Aorta (tissue), 5 donors: ENCODE measurements around the gene PXDC1. TPM values are rescaled to one million over a fixed set of nuclear protein-coding genes. Genes with fewer than 3 reads are reported as not detected.

ENCODE experiments used
- ATAC-seq: fragments of 200-7000 bp; cut with Tn5 transposase; one replicate; pipeline ENCODE4 v1.9.1; 2022; ENCODE audit warnings: moderate library complexity; ENCODE audit not compliant: low FRiP score
- DNase-seq, 2 donors: peaks; one replicate each; pipeline ENCODE4 v3.0.0-alpha.2; 2020
- H3K27ac ChIP-seq, 2 donors: one replicate each; pipeline ENCODE4 v1.5.1; 2013; ENCODE audit warnings: low read length in 2 of 2, mild to moderate bottlenecking in 2 of 2, moderate library complexity in 2 of 2, control low read depth in 1 of 2, inconsistent platforms in 1 of 2, low read depth in 1 of 2
- H3K27me3 ChIP-seq, 2 donors: one replicate each; pipeline ENCODE4 v1.6.1; 2013; ENCODE audit warnings: control low read depth in 1 of 2, low read length in 1 of 2, mild to moderate bottlenecking in 1 of 2, moderate library complexity in 1 of 2; ENCODE audit not compliant: insufficient read depth in 2 of 2, control insufficient read depth in 1 of 2
- H3K36me3 ChIP-seq, 2 donors: one replicate each; pipeline ENCODE4 v1.6.1; 2013; ENCODE audit warnings: control low read depth in 1 of 2, low read length in 1 of 2, mild to moderate bottlenecking in 1 of 2; ENCODE audit not compliant: insufficient read depth in 2 of 2, control insufficient read depth in 1 of 2
- H3K4me1 ChIP-seq, 2 donors: one replicate each; pipeline ENCODE4 v1.6.1; 2013; ENCODE audit warnings: low read length in 2 of 2, control low read depth in 1 of 2, mild to moderate bottlenecking in 1 of 2, moderate library complexity in 1 of 2; ENCODE audit not compliant: insufficient read depth in 2 of 2, control insufficient read depth in 1 of 2
- H3K4me3 ChIP-seq, 2 donors: one replicate each; pipeline ENCODE4 v1.5.1; 2013; ENCODE audit warnings: low read length in 2 of 2, control low read depth in 1 of 2, mild to moderate bottlenecking in 1 of 2
- H3K9me3 ChIP-seq: one replicate; pipeline ENCODE4 v1.6.1; 2013; ENCODE audit warnings: mild to moderate bottlenecking, low read length; ENCODE audit not compliant: control insufficient read depth
- WGBS, 2 donors: extraction: QIAGEN DNeasy Blood & Tissue Kit; methylation state at CpG; one replicate each; pipeline ENCODE4 v1.1.7; 2013; 5-methylcytosine and 5-hydroxymethylcytosine counted together
- intact Hi-C, 2 donors: fragments of 100-400 bp; cut with DNase I; formaldehyde crosslinking; loops; one replicate each; pipeline versions ENCODE4 v1.14.2 to v1.15.0; 2022
- polyA plus RNA-seq, 2 donors: library from polyadenylated mRNA; stranded (reverse); fragments of 200-250 nt; gene quantifications; one replicate each; pipeline ENCODE4 v1.2.3, GENCODE V29; 2013
- total RNA-seq, 2 donors: library from RNA; stranded (reverse); fragmentation: NEBNext Ultra II Directional; extraction: Animal tissue kit (Norgen Biotek cat#: 25700); gene quantifications; one replicate each; pipeline ENCODE4 v1.2.1, GENCODE V29; 2021
- donor health status: healthy with polysubstance abuse.
- donor health status: Bipolar disorder and iron deficiency.
- donor health status: DM: no; HTN: no; CAD: no.
- donor health status: DM: no; HTN: no; CAD: no.
- donor health status: DM: yes; HTN: yes; CAD: no.

The PXDC1 gene
- total and polyA plus RNA-seq, 4 donors: 110 to 222 (median 141) TPM

DNA sequence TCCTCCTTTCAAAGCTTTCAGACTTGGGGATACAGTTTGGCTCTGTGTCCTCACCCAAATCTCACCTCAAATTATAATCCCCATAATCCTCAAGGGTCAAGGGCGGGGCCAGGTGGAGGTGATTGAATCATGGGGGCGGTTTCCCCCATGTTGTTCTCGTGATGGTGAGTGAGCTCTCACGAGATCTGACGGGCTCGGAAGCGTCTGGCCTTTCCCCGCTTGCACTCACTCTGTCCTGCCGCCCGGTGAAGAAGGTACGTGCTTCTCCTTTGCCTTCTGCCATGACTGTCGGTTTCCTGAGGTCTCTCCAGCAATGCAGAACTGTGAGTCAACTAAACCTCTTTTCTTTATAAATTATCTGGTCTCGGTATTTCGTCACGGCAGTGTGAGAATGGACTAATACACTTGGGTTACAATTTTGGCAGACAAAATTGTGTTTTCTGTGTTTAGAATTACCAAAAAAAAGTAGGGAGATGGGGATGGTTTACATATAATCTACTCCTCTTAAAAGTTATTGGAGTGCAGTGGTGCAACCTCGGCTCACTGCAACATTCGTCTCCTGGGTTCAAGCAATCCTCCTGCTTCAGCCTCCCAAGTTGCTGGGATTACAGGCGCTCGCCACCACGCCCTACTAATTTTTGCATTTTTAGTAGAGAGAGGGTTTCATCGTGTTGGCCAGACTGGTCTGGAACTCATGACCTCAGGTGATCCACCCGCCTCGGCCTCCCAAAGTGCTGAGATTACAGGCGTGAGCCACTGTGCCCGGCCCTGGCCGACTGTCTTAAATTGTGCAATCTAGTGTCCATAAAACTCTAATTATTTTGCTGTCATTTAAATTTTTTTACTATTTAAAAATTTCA lies 33.6 kb upstream of the PXDC1 start:
- Histone ChIP-seq H3K4me3 (no peak overlapping the region), H3K9me3 (no peaks in the 10 kb centered on the region), H3K27ac (no peak overlapping the region), H3K4me1 (no peaks in the 10 kb centered on the region), H3K27me3 (no peaks in the 10 kb centered on the region), H3K36me3 (no peaks in the 10 kb centered on the region)
- WGBS, 2 donors: 93% methylated on average over 26 of the region's 26 CpGs
- ATAC-seq (no peak), DNase-seq (no peak)
- intact Hi-C loops: no loop called here

DNA sequence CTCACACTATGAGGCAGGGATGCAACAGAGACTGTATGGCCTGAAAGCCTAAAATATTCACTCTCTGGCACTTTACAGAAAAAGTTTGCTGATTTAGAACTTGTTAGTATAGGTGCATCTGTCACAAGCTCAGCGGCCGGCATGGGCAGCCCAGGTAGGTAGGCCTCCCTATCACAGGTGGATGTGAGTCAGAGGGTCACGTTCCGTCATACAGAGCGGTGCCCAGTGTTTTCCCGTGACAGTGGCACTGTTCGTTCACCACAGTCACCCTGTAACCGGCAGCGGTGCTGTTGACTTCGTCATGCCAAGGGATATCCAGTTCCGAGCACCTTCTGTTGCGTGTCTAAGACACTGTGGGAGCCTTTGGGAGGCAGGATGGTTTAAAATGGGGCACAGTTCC lies 32.9 kb upstream of the PXDC1 start:
- no peak for ATAC-seq
- Histone ChIP-seq H3K9me3 (no peaks in the 10 kb centered on the region), H3K36me3 (no peaks in the 10 kb centered on the region), H3K27ac (no peak overlapping the region), H3K4me1 (no peaks in the 10 kb centered on the region), H3K4me3 (no peak overlapping the region), H3K27me3 (no peaks in the 10 kb centered on the region)
- 96 to 98% methylated on average over 12 of the region's 12 CpGs for WGBS, 2 donors
- intact Hi-C loops: no loop called here
- no peak for DNase-seq

DNA sequence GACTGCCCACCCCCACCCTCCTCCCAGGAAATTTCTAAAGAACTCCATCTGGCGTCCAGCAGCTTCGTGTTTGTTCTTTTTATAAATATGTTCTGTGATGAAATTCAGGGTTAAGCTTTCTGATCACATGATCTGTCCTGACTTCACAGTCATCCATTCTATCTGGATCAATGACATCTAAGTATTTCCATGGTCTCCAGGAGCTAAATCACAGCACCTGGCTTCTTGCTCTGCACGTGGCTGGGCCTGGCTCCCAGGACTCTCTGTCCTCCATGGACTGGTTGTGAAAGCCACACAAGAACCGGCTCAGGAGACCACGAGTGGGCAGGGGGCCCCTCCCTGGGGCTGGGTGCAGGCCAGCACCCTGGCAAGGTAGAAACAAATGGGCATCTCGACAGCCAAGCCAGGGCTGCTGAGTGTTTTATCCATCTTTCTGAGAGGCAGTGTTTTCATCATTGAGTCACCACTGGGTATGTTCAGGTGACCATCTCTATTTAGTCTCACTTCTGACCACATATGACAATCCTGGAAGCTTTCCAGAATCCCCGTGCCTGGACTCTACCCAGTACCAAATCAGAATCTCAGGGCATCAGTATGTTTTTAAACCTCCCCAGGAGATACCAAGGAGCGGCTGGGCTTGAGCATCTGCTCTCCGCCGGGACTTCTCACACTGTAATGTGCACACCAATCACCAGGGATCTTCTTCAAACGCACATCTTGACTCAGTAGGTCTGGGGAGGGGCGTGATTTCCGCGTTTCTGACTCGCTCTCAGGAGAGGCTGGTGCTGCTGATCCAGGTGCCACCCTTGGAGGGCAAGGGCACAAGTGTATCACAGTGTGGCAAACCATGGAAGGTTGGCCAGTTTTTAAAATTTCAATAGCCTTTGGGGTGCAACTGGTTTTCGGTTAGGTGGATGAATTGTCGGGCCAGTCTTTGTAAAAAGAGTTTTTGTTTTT lies 31.6 kb upstream of the PXDC1 start:
- Histone ChIP-seq H3K27ac (no peak overlapping the region), H3K4me1 (no peaks in the 10 kb centered on the region), H3K36me3 (no peaks in the 10 kb centered on the region), H3K27me3 (no peaks in the 10 kb centered on the region), H3K9me3 (no peaks in the 10 kb centered on the region), H3K4me3 (no peak overlapping the region)
- ATAC-seq (no peak), DNase-seq (no peak)
- intact Hi-C loops: no loop called here
- 75 to 77% methylated on average over 17 of the region's 17 CpGs for WGBS, 2 donors

GRCh38 chr6:3781504-3781903 lies 30.0 kb upstream of the PXDC1 start:
- 93 to 94% methylated on average over 8 of the region's 8 CpGs for WGBS, 2 donors
- Histone ChIP-seq H3K36me3 (no peaks in the 10 kb centered on the region), H3K27me3 (no peaks in the 10 kb centered on the region), H3K9me3 (no peaks in the 10 kb centered on the region), H3K27ac (no peak overlapping the region), H3K4me3 (no peak overlapping the region), H3K4me1 (no peaks in the 10 kb centered on the region)
- intact Hi-C loops: no loop called here
- DNase-seq (no peak), ATAC-seq (no peak)

DNA sequence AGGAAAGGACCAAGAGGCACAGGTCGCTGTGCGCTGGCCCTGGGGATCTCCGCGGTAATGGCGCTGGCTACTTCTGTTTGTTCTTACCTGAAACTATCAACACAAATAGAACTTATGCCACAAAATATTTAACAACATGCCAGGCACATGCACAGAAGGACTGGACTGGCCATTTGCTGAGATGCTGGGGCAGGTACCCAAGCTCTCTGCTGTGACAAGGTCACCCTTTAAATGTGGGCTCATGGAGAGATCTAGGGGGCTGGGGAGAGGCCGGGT lies 28.0 kb upstream of the PXDC1 start:
- 96 to 100% methylated on average over 6 of the region's 6 CpGs for WGBS, 2 donors
- ATAC-seq: no peak

GRCh38 chr6:3778701-3779573 lies 27.4 kb upstream of the PXDC1 start:
- Histone ChIP-seq H3K9me3 (no peaks in the 10 kb centered on the region), H3K4me3 (no peak overlapping the region), H3K27ac (no peak overlapping the region), H3K27me3 (no peaks in the 10 kb centered on the region), H3K36me3 (no peaks in the 10 kb centered on the region), H3K4me1 (peaks cover 0 to under 1% of the 10 kb centered on the region in 2 donors)
- DNase-seq (no peak), ATAC-seq (no peak)
- WGBS, 2 donors: 89% methylated on average over 11 of the region's 11 CpGs
- intact Hi-C loops: no loop called here

More for the DNA sequence above, 28.0 kb upstream of the PXDC1 start:
- Histone ChIP-seq H3K27ac (no peak overlapping the region), H3K4me3 (no peak overlapping the region), H3K9me3 (no peaks in the 10 kb centered on the region), H3K4me1 (no peaks in the 10 kb centered on the region), H3K36me3 (no peaks in the 10 kb centered on the region), H3K27me3 (no peaks in the 10 kb centered on the region)
- DNase-seq: no peak
- intact Hi-C loops: no loop called here

DNA sequence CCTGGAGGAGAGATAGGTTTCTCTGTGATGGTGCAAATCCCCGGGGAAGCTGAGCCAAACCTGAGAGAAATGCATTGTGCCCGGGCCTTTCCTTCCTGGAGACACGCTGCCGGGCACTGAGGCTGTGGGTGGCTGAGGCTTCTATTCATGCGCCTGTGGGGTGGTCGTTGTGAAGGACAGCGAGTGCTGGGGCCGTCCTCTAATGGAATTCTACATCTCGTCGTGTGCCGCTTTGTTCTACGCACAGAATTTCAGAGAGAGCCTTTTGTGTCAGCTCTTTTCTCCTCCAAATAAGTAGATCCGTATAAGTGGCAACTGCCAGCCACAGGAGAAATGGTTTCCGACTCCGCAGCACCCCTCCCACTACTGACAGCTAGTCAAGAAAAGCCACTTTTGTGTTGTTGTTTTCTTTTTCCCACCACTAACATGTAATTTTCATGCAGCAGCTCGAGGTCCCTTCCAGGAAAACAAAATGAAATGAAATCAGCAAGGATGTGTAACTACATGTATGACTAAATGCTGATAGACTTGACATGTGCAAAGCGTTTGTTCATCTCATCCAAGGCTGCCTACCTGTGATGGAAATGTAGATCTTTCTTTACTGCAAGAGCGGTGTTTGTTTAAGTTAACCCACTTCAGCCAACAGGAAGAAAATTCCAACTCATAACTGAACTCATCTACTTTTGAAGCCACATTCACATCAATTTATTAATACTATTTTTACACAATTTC lies 26.4 kb upstream of the PXDC1 start:
- ATAC-seq (no peak), DNase-seq (no peak)
- Histone ChIP-seq H3K4me3 (no peak overlapping the region), H3K9me3 (no peaks in the 10 kb centered on the region), H3K27ac (no peak overlapping the region), H3K27me3 (no peaks in the 10 kb centered on the region), H3K36me3 (no peaks in the 10 kb centered on the region), H3K4me1 (peaks cover 0 to 2% of the 10 kb centered on the region in 2 donors)
- WGBS, 2 donors: 66 to 71% methylated on average over 18 of the region's 18 CpGs
- intact Hi-C loops: no loop called here
